HG02588 (cell line): Measurements from ENCODE around the gene LRRFIP2.
A peak's percentile ranks its signal among the peaks of the same experiment; 100 is the strongest.

Experiments
- ATAC-seq: cut with Tn5 transposase; IDR thresholded peaks from one replicate; pipeline ENCODE4 v1.9.1; 2021; ENCODE audit warnings: mild to moderate bottlenecking, moderate library complexity; ENCODE audit not compliant: unreplicated experiment

The LRRFIP2 gene

GRCh38 chr3:37190667-37191066 lies 16.3 kb upstream of the LRRFIP2 start:
- ATAC-seq, result no peak

GRCh38 chr3:37189109-37189508 lies 14.7 kb upstream of the LRRFIP2 start:
- ATAC-seq, result no peak

GRCh38 chr3:37183976-37184375 lies 9.6 kb upstream of the LRRFIP2 start:
- no peak for ATAC-seq

- no peak for ATAC-seq
Observed at GRCh38 chr3:37183375-37183831, 9.0 kb upstream of the LRRFIP2 start.

GRCh38 chr3:37182816-37183215 lies 8.4 kb upstream of the LRRFIP2 start:
- no peak for ATAC-seq

- no peak for ATAC-seq
Observed at GRCh38 chr3:37181756-37182155, 7.4 kb upstream of the LRRFIP2 start.

GRCh38 chr3:37179144-37179967 lies 5.0 kb upstream of the LRRFIP2 start:
- ATAC-seq, result no peak

GRCh38 chr3:37173806-37174205 lies 576 bp downstream of the LRRFIP2 start:
- ATAC-seq, result no peak

- no peak for ATAC-seq
Observed at GRCh38 chr3:37171144-37171543, 3.2 kb downstream of the LRRFIP2 start.

- no peak for ATAC-seq
Observed at GRCh38 chr3:37170513-37170912, 3.9 kb downstream of the LRRFIP2 start.

GRCh38 chr3:37170060-37170459 lies 4.3 kb downstream of the LRRFIP2 start:
- ATAC-seq, result no peak

GRCh38 chr3:37168896-37169295 lies 5.5 kb downstream of the LRRFIP2 start:
- no peak for ATAC-seq

GRCh38 chr3:37163262-37164015 lies 10.9 kb downstream of the LRRFIP2 start:
- peak; percentile 36 for ATAC-seq

GRCh38 chr3:37162501-37163245 lies 11.7 kb downstream of the LRRFIP2 start:
- peak; percentile 71 for ATAC-seq

GRCh38 chr3:37161351-37161750 lies 13.0 kb downstream of the LRRFIP2 start:
- no peak for ATAC-seq

GRCh38 chr3:37155782-37156181 lies 18.6 kb downstream of the LRRFIP2 start:
- no peak for ATAC-seq

- no peak for ATAC-seq
Observed at GRCh38 chr3:37154668-37155314, 19.6 kb downstream of the LRRFIP2 start.

- no peak for ATAC-seq
Observed at GRCh38 chr3:37150621-37151020, 23.8 kb downstream of the LRRFIP2 start.

GRCh38 chr3:37149257-37149656 lies 25.1 kb downstream of the LRRFIP2 start:
- ATAC-seq, result no peak

GRCh38 chr3:37148208-37148607 lies 26.2 kb downstream of the LRRFIP2 start:
- no peak for ATAC-seq

GRCh38 chr3:37147666-37148065 lies 26.7 kb downstream of the LRRFIP2 start:
- ATAC-seq, result no peak
